DND-41 (cell line): Measurements from ENCODE around the gene PJA1.

Experiments used
- ATAC-seq: fragments of 200-7000 bp; cut with Tn5 transposase; 3 replicates; pipeline ENCODE4 v1.9.1; 2021; ENCODE audit warnings: low read depth; ENCODE audit not compliant: insufficient read depth
- DNase-seq: peaks from one replicate; pipeline ENCODE4 v3.0.0-alpha.2; 2020
- H2AFZ ChIP-seq: 2 replicates; pipeline ENCODE4 v1.6.0; 2012; ENCODE audit warnings: low read depth, low read length
- H3K27ac ChIP-seq: 2 replicates; pipeline ENCODE4 v1.5.1; 2012; ENCODE audit warnings: low read length, inconsistent platforms
- H3K27me3 ChIP-seq: fragments of 200-600 bp; sonication (generic); 2 replicates; pipeline ENCODE4 v1.6.0; 2012; ENCODE audit warnings: low read length, mild to moderate bottlenecking, inconsistent platforms; ENCODE audit not compliant: insufficient read depth, poor library complexity
- H3K36me3 ChIP-seq: 2 replicates; pipeline ENCODE4 v1.5.1; 2012; ENCODE audit warnings: low read length, inconsistent platforms; ENCODE audit not compliant: insufficient read depth
- H3K4me1 ChIP-seq: 2 replicates; pipeline ENCODE4 v1.5.1; 2012; ENCODE audit warnings: mild to moderate bottlenecking, low read length; ENCODE audit not compliant: insufficient read depth
- H3K4me2 ChIP-seq: 2 replicates; pipeline ENCODE4 v1.6.0; 2012; ENCODE audit warnings: mild to moderate bottlenecking, moderate library complexity, low read length, inconsistent platforms; ENCODE audit not compliant: insufficient read depth
- H3K4me3 ChIP-seq, 2 experiments: fragments of 200-600 bp in 1 of 2; shearing (Covaris generic) in 1 of 2; 2 replicates each; pipeline ENCODE4 v1.5.1; 2012 to 2016; ENCODE audit warnings: inconsistent platforms in 2 of 2, low read length in 2 of 2, mild to moderate bottlenecking in 2 of 2, low read depth in 1 of 2, moderate library complexity in 1 of 2
- H3K79me2 ChIP-seq: 2 replicates; pipeline ENCODE4 v1.6.0; 2012; ENCODE audit warnings: low read length, inconsistent platforms; ENCODE audit not compliant: insufficient read depth
- H3K9ac ChIP-seq: 2 replicates; pipeline ENCODE4 v1.6.0; 2012; ENCODE audit warnings: low read depth, mild to moderate bottlenecking, inconsistent platforms, low read length, moderate library complexity
- H3K9me3 ChIP-seq: 2 replicates; pipeline ENCODE4 v1.5.1; 2012; ENCODE audit warnings: low read length, moderate library complexity, mild to moderate bottlenecking, inconsistent platforms; ENCODE audit not compliant: insufficient read depth, severe bottlenecking
- H4K20me1 ChIP-seq: 2 replicates; pipeline ENCODE4 v1.6.0; 2012; ENCODE audit warnings: low read length; ENCODE audit not compliant: insufficient read depth
- CTCF ChIP-seq: IDR thresholded peaks from 2 replicates; pipeline ENCODE4 v1.5.1; 2012; ENCODE audit warnings: borderline replicate concordance, low read length, moderate library complexity, mild to moderate bottlenecking; ENCODE audit not compliant: poor library complexity, severe bottlenecking; ENCODE audit errors: extremely low read depth
- EZH2 ChIP-seq: IDR thresholded peaks from 3 replicates; pipeline ENCODE4 v1.6.1; 2012; ENCODE audit warnings: borderline replicate concordance, low read depth, mild to moderate bottlenecking, moderate library complexity, low read length, inconsistent platforms; ENCODE audit not compliant: severe bottlenecking

PJA1 gene

GRCh38 chrX:69172937-69173336 lies 7.7 kb upstream of the PJA1 start:
- DNase-seq (no peak), ATAC-seq (no peak)
- no peaks in the 10 kb centered on the region for H4K20me1 ChIP-seq
- no peak overlapping the region for H2AFZ ChIP-seq
- no peak overlapping the region for H3K27ac ChIP-seq
- H3K36me3 ChIP-seq: no peaks in the 10 kb centered on the region
- H3K4me1 ChIP-seq: no peaks in the 10 kb centered on the region
- H3K4me2 ChIP-seq: no peak overlapping the region
- no peaks in the 10 kb centered on the region for H3K9me3 ChIP-seq
- no peaks in the 10 kb centered on the region for H3K79me2 ChIP-seq
- no peak for TF ChIP-seq CTCF
- TF ChIP-seq EZH2: no peak
- H3K4me3 ChIP-seq: no peak overlapping the region
- no peaks in the 10 kb centered on the region for H3K27me3 ChIP-seq
- no peak overlapping the region for H3K9ac ChIP-seq

GRCh38 chrX:69170319-69170718 lies 5.1 kb upstream of the PJA1 start:
- Histone ChIP-seq H3K4me3 (no peak overlapping the region), H3K79me2 (no peaks in the 10 kb centered on the region), H4K20me1 (no peaks in the 10 kb centered on the region), H3K9me3 (no peaks in the 10 kb centered on the region), H3K27me3 (no peaks in the 10 kb centered on the region), H2AFZ (no peak overlapping the region), H3K4me1 (peaks cover 7% of the 10 kb centered on the region), H3K36me3 (no peaks in the 10 kb centered on the region), H3K9ac (no peak overlapping the region), H3K4me2 (no peak overlapping the region), H3K27ac (no peak overlapping the region)
- TF ChIP-seq CTCF (no peak), EZH2 (no peak)
- no peak for ATAC-seq
- no peak for DNase-seq

GRCh38 chrX:69163936-69164741 lies 1.1 kb downstream of the PJA1 start:
- DNase-seq (peak; percentile 5), ATAC-seq (no peak)
- Histone ChIP-seq H3K36me3 (peaks cover 3% of the 10 kb centered on the region; the same call in 1 of the 2 replicates), H3K27ac (no peak overlapping the region), H3K4me2 (peak overlapping the region; percentile 76), H3K79me2 (no peaks in the 10 kb centered on the region), H3K4me3 (peak overlapping the region in 1 of 2 experiments; percentile 79; a peak in 2 of 4 replicates), H3K9me3 (no peaks in the 10 kb centered on the region), H4K20me1 (no peaks in the 10 kb centered on the region), H3K27me3 (no peaks in the 10 kb centered on the region), H2AFZ (no peak overlapping the region), H3K9ac (peak overlapping the region; percentile 69; the same call in 1 of the 2 replicates), H3K4me1 (peaks cover 17% of the 10 kb centered on the region)
- TF ChIP-seq EZH2: no peak
- TF ChIP-seq CTCF: no peak
